Measurements from ENCODE around the gene HOXB1. TPM values are rescaled to one million over a fixed set of nuclear protein-coding genes. Genes with fewer than 3 reads are reported as not detected.

The HOXB1 gene
- total and polyA plus RNA-seq, 2 of the 8 experiments (the other 6 are each of a cell fraction or from before 2014, with no cell fraction given) = not detected

GRCh38 chr17:48513097-48513496, 17.7 kb downstream of the HOXB1 start:
- ChIA-PET POLR2A (ENCODE audit: partially characterized antibody) (no interaction called here), CTCF (ENCODE audit: partially characterized antibody) (interaction anchor here (0.6 to 2.2 kb wide), 9 partner anchors 7 to 177 kb away, joined by 3 to 8 read pairs (median 5); no protein-coding TSS in a partner anchor)
- 0 out of 2 replicates have a peak overlapping the region, but pooled peaks have one; percentile 8 for H2BK15ac ChIP-seq (ENCODE audit: low read length)
- H3K23me2 ChIP-seq (ENCODE audit: low read depth, low read length) = no peaks in the 10 kb centered on the region; the same call in 1 of the 2 replicates
- no peak overlapping the region for H3K27ac ChIP-seq (ENCODE audit: low read depth, low read length)
- no peak overlapping the region for H2BK20ac ChIP-seq (ENCODE audit: low read length)
- TF ChIP-seq MAFK (IDR thresholded peaks at IDR 0.05; ENCODE audit: low read depth, low read length) (no peak), EGR1 (IDR thresholded peaks at IDR 0.05; ENCODE audit: borderline replicate concordance, low read depth, low read length) (no peak), RFX5 (IDR thresholded peaks at IDR 0.05; ENCODE audit: borderline replicate concordance, low read depth, low read length) (no peak), RBBP5 (IDR thresholded peaks at IDR 0.05; ENCODE audit: borderline replicate concordance, low read depth, low read length) (no peak), BACH1 (IDR thresholded peaks at IDR 0.05; ENCODE audit: low read length) (no peak), TBP (IDR thresholded peaks at IDR 0.05; ENCODE audit: low read depth, low read length) (no peak), JUND (IDR thresholded peaks at IDR 0.05; ENCODE audit: low read length) (no peak)
- no peaks in the 10 kb centered on the region for H3K79me1 ChIP-seq (ENCODE audit: low read depth, low read length)
- FAIRE-seq = no peak
- no peaks in the 10 kb centered on the region for H4K20me1 ChIP-seq (replicated peaks in 1 of 2; ENCODE audit: control insufficient read depth in 1 of 2, insufficient read depth in 2 of 2, low read length in 2 of 2)
- WGBS, 2 experiments (ENCODE audit: extremely low coverage in 1 of 2, insufficient coverage in 1 of 2, insufficient read length in 1 of 2, insufficient replicate concordance in 2 of 2, low coverage in 1 of 2, low lambda C conversion rate in 2 of 2, missing lambda C conversion rate in 1 of 2) = 80% methylated on average over 7 of the region's 7 CpGs; no CpG with 5 or more reads in 1 of the 2 experiments
- H3K4me2 ChIP-seq (ENCODE audit: insufficient read depth in 1 of 2, low read depth in 2 of 2, low read length in 2 of 2) = no peak overlapping the region
- H4K8ac ChIP-seq (ENCODE audit: extremely low read depth, insufficient read depth, low read length) = no peak overlapping the region
- no peaks in the 10 kb centered on the region for H3K79me2 ChIP-seq (ENCODE audit: control insufficient read depth in 1 of 2, insufficient read depth in 2 of 2, low read length in 2 of 2)
- H2BK12ac ChIP-seq (ENCODE audit: low read depth, low read length) = no peak overlapping the region
- H4K91ac ChIP-seq (replicated peaks; ENCODE audit: insufficient read length, low read length) = no peak overlapping the region
- no peak overlapping the region for H3K23ac ChIP-seq (ENCODE audit: insufficient read length)
- no peak overlapping the region for H2AK5ac ChIP-seq (ENCODE audit: low read depth, low read length)
- no peak overlapping the region for H3K18ac ChIP-seq (ENCODE audit: extremely low read depth, low read length)
- H2BK120ac ChIP-seq (replicated peaks; ENCODE audit: low read depth, low read length) = no peak overlapping the region
- DNase-seq (ENCODE audit: low read depth in 1 of 2, low spot score in 2 of 2) = no peak
- H3K36me3 ChIP-seq (ENCODE audit: control insufficient read depth in 2 of 4, insufficient read depth in 4 of 4, low read length in 3 of 4) = no peaks in the 10 kb centered on the region
- H3K9me3 ChIP-seq (ENCODE audit: insufficient read depth in 2 of 2, low read depth in 1 of 2, low read length in 1 of 2) = no peaks in the 10 kb centered on the region
- no peak overlapping the region for H2AFZ ChIP-seq (ENCODE audit: low read length)
- H4K5ac ChIP-seq (ENCODE audit: insufficient read length, low read depth, low read length) = no peak overlapping the region
- no peak overlapping the region for H3K56ac ChIP-seq (replicated peaks; ENCODE audit: insufficient read length, low read depth, low read length)
- H3K14ac ChIP-seq (ENCODE audit: insufficient read length) = no peak overlapping the region
- no peak overlapping the region for H3K4me3 ChIP-seq (ENCODE audit: extremely low read depth in 1 of 4, insufficient read depth in 2 of 4, low read depth in 3 of 4, low read length in 4 of 4)
- H3K27me3 ChIP-seq (replicated peaks in 1 of 4; ENCODE audit: control insufficient read depth in 3 of 4, extremely low read depth in 1 of 4, insufficient read depth in 3 of 4, low read length in 3 of 4) = peaks cover 0 to 10% (median 4%) of the 10 kb centered on the region in 4 experiments; a peak in 4 of 7 replicates
- H3K4me1 ChIP-seq (replicated peaks in 1 of 4; ENCODE audit: control insufficient read depth in 3 of 4, insufficient read depth in 4 of 4, low read length in 3 of 4) = peaks cover 0 to 3% (median 1%) of the 10 kb centered on the region in 4 experiments; a peak in 5 of 7 replicates
- no peak overlapping the region for H3K4ac ChIP-seq (replicated peaks; ENCODE audit: insufficient read length, low read depth, low read length)
- H2BK5ac ChIP-seq (ENCODE audit: low read depth, low read length) = no peak overlapping the region
- H3K9ac ChIP-seq (replicated peaks in 1 of 4; ENCODE audit: extremely low read depth in 1 of 4, low read depth in 3 of 4, low read length in 3 of 4) = no peak overlapping the region
